IMR-90 (cell line): ENCODE data around the gene IFNGR1. TPM values are rescaled to one million over a fixed set of nuclear protein-coding genes. Genes with fewer than 3 reads are reported as not detected.

Source experiments
- ATAC-seq: fragments of 200-7000 bp; cut with Tn5 transposase; 2 replicates; pipeline ENCODE4 v1.9.1; 2020; ENCODE audit warnings: low read depth, mild to moderate bottlenecking, moderate library complexity
- BruUV-seq: library from RNA; stranded (reverse); fragments of 400-500 nt; replicated peaks from 2 replicates; lab custom pipeline; 2021; lab: Mats Ljungman, UMichigan
- CTCF ChIA-PET: fragments of 300-600 bp; formaldehyde crosslinking; extraction: SDS; loops from one replicate; lab custom pipeline; 2021; ENCODE audit warnings: antibody characterized with exemption; lab: Yijun Ruan, JAX
- POLR2A ChIA-PET: fragments of 300-600 bp; sonication (Branson Sonifier 250); formaldehyde crosslinking; loops from one replicate; lab custom pipeline; 2022; ENCODE audit warnings: antibody characterized with exemption; ENCODE audit not compliant: unreplicated experiment; lab: Charles Lee
- DNase-seq: peaks from one replicate; pipeline ENCODE4 v3.0.0; 2013
- H2AFZ ChIP-seq: replicated peaks from 2 replicates; pipeline ENCODE3; 2013; ENCODE audit warnings: low read length, mild to moderate bottlenecking; ENCODE audit not compliant: poor library complexity
- H2AK5ac ChIP-seq: 2 replicates; pipeline ENCODE4 v1.6.1; 2013; ENCODE audit warnings: low read depth, low read length, inconsistent platforms
- H2AK9ac ChIP-seq: replicated peaks from 2 replicates; pipeline ENCODE3; 2013; ENCODE audit warnings: mild to moderate bottlenecking, low read depth, low read length, moderate library complexity; ENCODE audit not compliant: poor library complexity
- H2BK120ac ChIP-seq: 2 replicates; pipeline ENCODE4 v1.6.1; 2013; ENCODE audit warnings: low read depth, low read length, inconsistent platforms
- H2BK15ac ChIP-seq: 3 replicates; pipeline ENCODE4 v1.6.1; 2013; ENCODE audit warnings: low read depth, low read length, inconsistent platforms
- H2BK20ac ChIP-seq: 2 replicates; pipeline ENCODE4 v1.6.1; 2013; ENCODE audit warnings: low read depth, mild to moderate bottlenecking, inconsistent platforms, low read length, moderate library complexity
- H2BK5ac ChIP-seq: 2 replicates; pipeline ENCODE4 v1.6.1; 2013; ENCODE audit warnings: mild to moderate bottlenecking, low read depth, low read length, inconsistent platforms; ENCODE audit not compliant: poor library complexity, severe bottlenecking
- H3K14ac ChIP-seq: replicated peaks from 2 replicates; pipeline ENCODE4 v1.6.1; 2013; ENCODE audit warnings: low read depth, low read length, inconsistent platforms
- H3K18ac ChIP-seq: 2 replicates; pipeline ENCODE4 v1.6.1; 2013; ENCODE audit warnings: low read depth, low read length, control low read depth
- H3K23ac ChIP-seq: 2 replicates; pipeline ENCODE4 v1.6.1; 2013; ENCODE audit warnings: low read depth, low read length, inconsistent platforms
- H3K27ac ChIP-seq: 2 replicates; pipeline ENCODE4 v1.5.1; 2013; ENCODE audit warnings: mild to moderate bottlenecking, control low read depth, low read length; ENCODE audit not compliant: insufficient read depth
- H3K27me3 ChIP-seq: 2 replicates; pipeline ENCODE4 v1.6.1; 2013; ENCODE audit warnings: low read length; ENCODE audit not compliant: control insufficient read depth, insufficient read depth
- H3K36me3 ChIP-seq: 2 replicates; pipeline ENCODE4 v1.6.1; 2013; ENCODE audit warnings: low read length, mixed read lengths; ENCODE audit not compliant: control insufficient read depth, insufficient read depth
- H3K4ac ChIP-seq: 2 replicates; pipeline ENCODE4 v1.6.1; 2013; ENCODE audit warnings: low read depth, low read length, inconsistent platforms
- H3K4me1 ChIP-seq: 2 replicates; pipeline ENCODE4 v1.6.1; 2013; ENCODE audit warnings: low read length, mixed read lengths; ENCODE audit not compliant: control insufficient read depth, insufficient read depth
- H3K4me2 ChIP-seq: 2 replicates; pipeline ENCODE4 v1.6.1; 2013; ENCODE audit warnings: low read depth, mild to moderate bottlenecking, control low read depth, low read length, moderate library complexity
- H3K4me3 ChIP-seq: 2 replicates; pipeline ENCODE4 v1.5.1; 2013; ENCODE audit warnings: low read depth, mild to moderate bottlenecking, control low read depth, low read length, moderate library complexity; ENCODE audit not compliant: insufficient read depth
- H3K56ac ChIP-seq: 2 replicates; pipeline ENCODE4 v1.6.1; 2013; ENCODE audit warnings: low read length, inconsistent platforms; ENCODE audit not compliant: insufficient read depth; ENCODE audit errors: extremely low read depth
- H3K79me1 ChIP-seq, 2 experiments: 2 replicates each; pipeline ENCODE4 v1.6.1; 2013; ENCODE audit warnings: low read length in 2 of 2, inconsistent platforms in 1 of 2, low read depth in 1 of 2
- H3K9ac ChIP-seq: 2 replicates; pipeline ENCODE4 v1.6.1; 2013; ENCODE audit warnings: low read depth, low read length, control low read depth
- H3K9me1 ChIP-seq: 2 replicates; pipeline ENCODE4 v1.6.1; 2013; ENCODE audit warnings: low read length, inconsistent platforms; ENCODE audit not compliant: insufficient read depth
- H3K9me3 ChIP-seq: 2 replicates; pipeline ENCODE4 v1.6.1; 2013; ENCODE audit warnings: low read length; ENCODE audit not compliant: control insufficient read depth, insufficient read depth
- H4K20me1 ChIP-seq: 2 replicates; pipeline ENCODE4 v1.6.1; 2013; ENCODE audit warnings: low read length, inconsistent platforms; ENCODE audit not compliant: insufficient read depth
- H4K5ac ChIP-seq: 2 replicates; pipeline ENCODE4 v1.6.1; 2013; ENCODE audit warnings: mild to moderate bottlenecking, low read depth, low read length, control low read depth
- H4K8ac ChIP-seq, 2 experiments: 2 replicates each; pipeline ENCODE4 v1.6.1; 2013; ENCODE audit warnings: low read depth in 2 of 2, low read length in 2 of 2, control low read depth in 1 of 2, inconsistent platforms in 1 of 2
- H4K91ac ChIP-seq: 2 replicates; pipeline ENCODE4 v1.6.1; 2013; ENCODE audit warnings: low read depth, low read length, inconsistent platforms; ENCODE audit not compliant: insufficient read depth
- BHLHE40 ChIP-seq: fragments of 150-350 bp; IDR thresholded peaks from 2 replicates; pipeline ENCODE4 v1.6.1; 2016; ENCODE audit warnings: mild to moderate bottlenecking, low read depth, low read length
- CEBPB ChIP-seq: IDR thresholded peaks from 2 replicates; pipeline ENCODE4 v1.6.1; 2012; ENCODE audit warnings: low read depth, low read length, improper control_type of control experiment
- CTCF ChIP-seq: conservative IDR thresholded peaks from 2 replicates; pipeline ENCODE4 v1.5.1; 2012; ENCODE audit warnings: mild to moderate bottlenecking, low read depth, low read length, improper control_type of control experiment
- FOS ChIP-seq: fragments of 150-350 bp; IDR thresholded peaks from 2 replicates; pipeline ENCODE4 v1.6.1; 2016; ENCODE audit warnings: low read depth, low read length
- MAZ ChIP-seq: IDR thresholded peaks from 2 replicates; pipeline ENCODE4 v1.6.1; 2012; ENCODE audit warnings: low read depth, mild to moderate bottlenecking, low read length, improper control_type of control experiment, moderate library complexity, borderline replicate concordance
- MXI1 ChIP-seq: IDR thresholded peaks from 2 replicates; pipeline ENCODE4 v1.6.1; 2012; ENCODE audit warnings: low read depth, mild to moderate bottlenecking, low read length, moderate library complexity, borderline replicate concordance
- NFE2L2 ChIP-seq: fragments of 150-350 bp; IDR thresholded peaks from 2 replicates; pipeline ENCODE4 v1.6.1; 2016; ENCODE audit warnings: low read depth, mild to moderate bottlenecking, low read length
- POLR2A ChIP-seq: IDR thresholded peaks from 2 replicates; pipeline ENCODE4 v1.6.1; 2012; ENCODE audit warnings: mild to moderate bottlenecking, low read depth, low read length
- RCOR1 ChIP-seq: IDR thresholded peaks from 2 replicates; pipeline ENCODE4 v1.6.1; 2012; ENCODE audit warnings: mild to moderate bottlenecking, low read length, improper control_type of control experiment; ENCODE audit not compliant: insufficient replicate concordance
- SMC3 ChIP-seq: fragments of 150-350 bp; IDR thresholded peaks from 2 replicates; pipeline ENCODE4 v1.6.1; 2016; ENCODE audit warnings: low read depth, mild to moderate bottlenecking, antibody characterized with exemption, low read length, moderate library complexity
- WGBS, 2 experiments: methylation state at CpG; one replicate each; pipeline versions ENCODE4 v1.1.5 to v1.1.7; 2013; ENCODE audit warnings: missing lambda C conversion rate in 2 of 2; ENCODE audit not compliant: insufficient read length in 1 of 2; ENCODE audit errors: extremely low coverage in 2 of 2; 5-methylcytosine and 5-hydroxymethylcytosine counted together
- dilution Hi-C: fragments of 300-500 bp; cut with HindIII; formaldehyde crosslinking; loops from one replicate; pipeline ENCODE4 v1.14.3; 2018; ENCODE audit warnings: low sequenced_read_pairs; ENCODE audit not compliant: unreplicated experiment
- in situ Hi-C: fragments of 300-500 bp; cut with MboI; formaldehyde crosslinking; loops from 3 replicates; pipeline ENCODE4 v1.14.3; 2019; ENCODE audit warnings: low sequenced_read_pairs, inconsistent platforms, mixed read lengths
- intact Hi-C: fragments of 100-400 bp; cut with micrococcal nuclease; formaldehyde crosslinking; loops from 2 replicates; pipeline ENCODE4 v1.10.0; 2022
- polyA plus RNA-seq, 3 experiments: library from polyadenylated mRNA; depleted of rRNA; stranded (reverse); fragments of >200 nt; gene quantifications; 2 replicates each; pipeline ENCODE4 v1.2.3, GENCODE V29; 2012; ENCODE audit warnings: low replicate concordance in 1 of 3
- total RNA-seq: library from RNA; depleted of rRNA; stranded (reverse); fragments of >200 nt; gene quantifications from 2 replicates; pipeline ENCODE4 v1.2.3, GENCODE V29; 2012
- TF ChIP-seq, protein P1 (sequence below): fragments of 150-350 bp; IDR thresholded peaks from 2 replicates; pipeline ENCODE4 v1.6.1; 2017; ENCODE audit warnings: mild to moderate bottlenecking, antibody characterized with exemption, low read length, low read depth

Gene IFNGR1
- total and polyA plus RNA-seq, 2 of the 4 experiments (the other 2 are of a cell fraction): 19.1 to 25.6 TPM

- Histone ChIP-seq H2AK9ac (no peak overlapping the region), H3K56ac (no peak overlapping the region), H4K8ac (no peak overlapping the region), H3K4me1 (no peaks in the 10 kb centered on the region), H2AK5ac (no peak overlapping the region), H2BK15ac (no peak overlapping the region), H2BK20ac (no peak overlapping the region), H3K4me3 (no peak overlapping the region), H3K27me3 (no peaks in the 10 kb centered on the region; the same call in 1 of the 2 replicates), H2AFZ (no peak overlapping the region), H4K20me1 (no peaks in the 10 kb centered on the region), H3K9ac (no peak overlapping the region), H3K23ac (no peak overlapping the region), H4K5ac (no peak overlapping the region), H3K4ac (no peak overlapping the region), H3K79me1 (no peaks in the 10 kb centered on the region), H3K9me3 (no peaks in the 10 kb centered on the region), H3K4me2 (no peak overlapping the region), H3K36me3 (no peaks in the 10 kb centered on the region), H2BK5ac (no peak overlapping the region), H3K27ac (no peak overlapping the region), H2BK120ac (no peak overlapping the region), H3K18ac (no peak overlapping the region), H3K14ac (no peak overlapping the region), H4K91ac (no peak overlapping the region), H3K9me1 (no peaks in the 10 kb centered on the region)
- dilution Hi-C loops: no loop called here
- CTCF ChIA-PET: no interaction called here
- intact Hi-C loops: no loop called here
- ATAC-seq: no peak
- POLR2A ChIA-PET: no interaction called here
- BruUV-seq: no TSS peak
- DNase-seq: no peak
- WGBS, 2 experiments: no CpG with 5 or more reads among the region's 1 CpG
- in situ Hi-C loops: no loop called here
- TF ChIP-seq POLR2A (no peak), BHLHE40 (no peak), RCOR1 (no peak), NFE2L2 (no peak), CEBPB (no peak), MAZ (no peak), FOS (no peak), CTCF (no peak), MXI1 (no peak), SMC3 (no peak)
- TF ChIP-seq, protein P1, sequence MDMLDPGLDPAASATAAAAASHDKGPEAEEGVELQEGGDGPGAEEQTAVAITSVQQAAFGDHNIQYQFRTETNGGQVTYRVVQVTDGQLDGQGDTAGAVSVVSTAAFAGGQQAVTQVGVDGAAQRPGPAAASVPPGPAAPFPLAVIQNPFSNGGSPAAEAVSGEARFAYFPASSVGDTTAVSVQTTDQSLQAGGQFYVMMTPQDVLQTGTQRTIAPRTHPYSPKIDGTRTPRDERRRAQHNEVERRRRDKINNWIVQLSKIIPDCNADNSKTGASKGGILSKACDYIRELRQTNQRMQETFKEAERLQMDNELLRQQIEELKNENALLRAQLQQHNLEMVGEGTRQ: no peak
Measured at GRCh38 chr6:137156650-137157049, 62.5 kb downstream of the IFNGR1 start.
